ENCODE data around the gene BLTP3B. TPM values are rescaled to one million over a fixed set of nuclear protein-coding genes. Genes with fewer than 3 reads are reported as not detected.

Gene BLTP3B
- total RNA-seq, 1 donor from 2014 or later, result 11.0 TPM

DNA sequence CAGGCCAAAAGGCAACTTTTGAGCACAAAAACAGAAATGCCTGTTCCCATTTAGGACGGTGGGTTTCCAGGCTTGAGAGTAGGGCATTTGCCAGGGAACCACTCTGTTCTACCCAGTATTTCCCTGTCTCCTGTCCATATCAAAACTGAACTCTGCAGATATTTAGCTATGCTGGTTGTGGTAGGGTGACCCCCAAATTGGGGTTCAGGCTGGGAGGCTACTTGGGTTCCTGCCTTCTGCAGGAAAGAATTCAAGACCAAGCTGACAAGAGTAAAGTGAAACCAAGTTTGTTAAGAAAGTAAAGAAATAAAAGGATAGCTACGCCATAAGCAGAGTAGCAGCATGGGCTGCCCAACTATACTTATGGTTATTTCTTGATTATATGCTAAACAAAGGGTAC, 3.6 kb upstream of the BLTP3B start:
- no peak for DNase-seq (ENCODE audit: low read depth)
- H3K36me3 ChIP-seq (ENCODE audit: control insufficient read depth, insufficient read depth, low read length), result no peaks in the 10 kb centered on the region
- H3K27me3 ChIP-seq (ENCODE audit: control insufficient read depth, insufficient read depth, low read length), result no peaks in the 10 kb centered on the region
- TF ChIP-seq, protein P1, sequence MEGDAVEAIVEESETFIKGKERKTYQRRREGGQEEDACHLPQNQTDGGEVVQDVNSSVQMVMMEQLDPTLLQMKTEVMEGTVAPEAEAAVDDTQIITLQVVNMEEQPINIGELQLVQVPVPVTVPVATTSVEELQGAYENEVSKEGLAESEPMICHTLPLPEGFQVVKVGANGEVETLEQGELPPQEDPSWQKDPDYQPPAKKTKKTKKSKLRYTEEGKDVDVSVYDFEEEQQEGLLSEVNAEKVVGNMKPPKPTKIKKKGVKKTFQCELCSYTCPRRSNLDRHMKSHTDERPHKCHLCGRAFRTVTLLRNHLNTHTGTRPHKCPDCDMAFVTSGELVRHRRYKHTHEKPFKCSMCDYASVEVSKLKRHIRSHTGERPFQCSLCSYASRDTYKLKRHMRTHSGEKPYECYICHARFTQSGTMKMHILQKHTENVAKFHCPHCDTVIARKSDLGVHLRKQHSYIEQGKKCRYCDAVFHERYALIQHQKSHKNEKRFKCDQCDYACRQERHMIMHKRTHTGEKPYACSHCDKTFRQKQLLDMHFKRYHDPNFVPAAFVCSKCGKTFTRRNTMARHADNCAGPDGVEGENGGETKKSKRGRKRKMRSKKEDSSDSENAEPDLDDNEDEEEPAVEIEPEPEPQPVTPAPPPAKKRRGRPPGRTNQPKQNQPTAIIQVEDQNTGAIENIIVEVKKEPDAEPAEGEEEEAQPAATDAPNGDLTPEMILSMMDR (IDR thresholded peaks at IDR 0.05; ENCODE audit: insufficient read depth, low read length, poor library complexity, severe bottlenecking), result no peak
- H3K4me3 ChIP-seq (ENCODE audit: low read depth, low read length), result no peak overlapping the region

- Histone ChIP-seq H3K4me3 (ENCODE audit: low read depth, low read length) (no peak overlapping the region), H3K36me3 (ENCODE audit: control insufficient read depth, insufficient read depth, low read length) (no peaks in the 10 kb centered on the region), H3K27me3 (ENCODE audit: control insufficient read depth, insufficient read depth, low read length) (no peaks in the 10 kb centered on the region)
- DNase-seq (ENCODE audit: low read depth), result no peak
- TF ChIP-seq, protein P1 (IDR thresholded peaks at IDR 0.05; ENCODE audit: insufficient read depth, low read length, poor library complexity, severe bottlenecking), result no peak
Measured at GRCh38 chr12:100145643-100146042, 3.0 kb upstream of the BLTP3B start.

- no peaks in the 10 kb centered on the region for H3K27me3 ChIP-seq (ENCODE audit: control insufficient read depth, insufficient read depth, low read length)
- TF ChIP-seq, protein P1 (IDR thresholded peaks at IDR 0.05; ENCODE audit: insufficient read depth, low read length, poor library complexity, severe bottlenecking), result no peak
- DNase-seq (ENCODE audit: low read depth), result no peak
- H3K4me3 ChIP-seq (ENCODE audit: low read depth, low read length), result peak overlapping the region; percentile 100
- no peaks in the 10 kb centered on the region for H3K36me3 ChIP-seq (ENCODE audit: control insufficient read depth, insufficient read depth, low read length)
Measured at GRCh38 chr12:100141998-100142850, 450 bp downstream of the BLTP3B start.

DNA sequence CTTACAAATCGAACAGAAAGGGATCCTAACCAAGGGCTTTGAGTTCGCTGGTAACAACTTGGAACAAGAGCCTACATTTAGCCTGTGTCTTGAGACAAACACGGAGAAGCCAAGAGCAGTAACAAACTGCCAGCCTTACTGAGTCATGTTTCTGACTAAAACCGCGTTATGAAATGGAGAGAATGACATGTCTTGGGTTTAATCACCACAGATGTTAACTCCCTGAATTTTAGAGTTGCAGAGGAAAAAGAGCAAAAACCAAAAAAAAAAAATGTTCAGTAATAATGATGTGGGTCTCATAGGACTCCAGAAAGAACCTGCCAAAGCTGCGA, 1.0 kb downstream of the BLTP3B start:
- TF ChIP-seq, protein P1 (IDR thresholded peaks at IDR 0.05; ENCODE audit: insufficient read depth, low read length, poor library complexity, severe bottlenecking), result no peak
- Histone ChIP-seq H3K36me3 (ENCODE audit: control insufficient read depth, insufficient read depth, low read length) (no peaks in the 10 kb centered on the region), H3K4me3 (ENCODE audit: low read depth, low read length) (peak overlapping the region; percentile 100), H3K27me3 (ENCODE audit: control insufficient read depth, insufficient read depth, low read length) (no peaks in the 10 kb centered on the region)
- peak; percentile 54 for DNase-seq (ENCODE audit: low read depth)

GRCh38 chr12:100138803-100139098, 3.9 kb downstream of the BLTP3B start:
- Histone ChIP-seq H3K36me3 (ENCODE audit: control insufficient read depth, insufficient read depth, low read length) (no peaks in the 10 kb centered on the region), H3K27me3 (ENCODE audit: control insufficient read depth, insufficient read depth, low read length) (no peaks in the 10 kb centered on the region), H3K4me3 (ENCODE audit: low read depth, low read length) (no peak overlapping the region)
- DNase-seq (ENCODE audit: low read depth), result no peak
- TF ChIP-seq, protein P1 (IDR thresholded peaks at IDR 0.05; ENCODE audit: insufficient read depth, low read length, poor library complexity, severe bottlenecking), result no peak

All from kidney epithelial cell (primary cell).